ENCODE data around the gene CHCHD3. TPM values are rescaled to one million over a fixed set of nuclear protein-coding genes. Genes with fewer than 3 reads are reported as not detected.

CHCHD3 gene
- total and polyA plus RNA-seq, 2 donors (not counting 1 experiment from before 2014, with no cell fraction given): 80.8 to 94.0 TPM

GRCh38 chr7:133050200-133050995, 31.5 kb downstream of the CHCHD3 start:
- no peaks in the 10 kb centered on the region for H3K36me3 ChIP-seq (ENCODE audit: control insufficient read depth, insufficient read depth, low read length)
- H3K9ac ChIP-seq (ENCODE audit: insufficient read depth, low read length): no peak overlapping the region
- no peaks in the 10 kb centered on the region for H4K20me1 ChIP-seq (ENCODE audit: control insufficient read depth, extremely low read depth, insufficient read depth, low read length)

DNA sequence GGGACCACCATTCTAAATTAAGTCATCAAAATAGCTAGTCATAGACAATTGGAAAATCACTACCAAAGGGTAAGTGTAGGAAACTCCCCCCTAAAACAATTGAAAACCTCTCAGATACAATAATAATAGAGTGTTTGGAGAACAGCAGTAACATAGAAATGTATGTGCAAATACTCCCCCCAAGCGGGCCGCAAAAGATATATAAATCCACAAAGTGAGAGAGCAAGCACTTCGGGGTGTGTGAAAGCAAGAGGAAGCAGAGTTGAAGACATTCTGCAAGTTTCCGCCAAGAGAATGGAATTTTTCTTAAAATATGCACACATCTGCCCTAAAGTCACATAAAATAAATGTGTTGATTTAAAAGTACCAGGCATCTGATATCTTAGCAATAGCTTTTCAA, 33.3 kb downstream of the CHCHD3 start:
- TF ChIP-seq, protein P1, sequence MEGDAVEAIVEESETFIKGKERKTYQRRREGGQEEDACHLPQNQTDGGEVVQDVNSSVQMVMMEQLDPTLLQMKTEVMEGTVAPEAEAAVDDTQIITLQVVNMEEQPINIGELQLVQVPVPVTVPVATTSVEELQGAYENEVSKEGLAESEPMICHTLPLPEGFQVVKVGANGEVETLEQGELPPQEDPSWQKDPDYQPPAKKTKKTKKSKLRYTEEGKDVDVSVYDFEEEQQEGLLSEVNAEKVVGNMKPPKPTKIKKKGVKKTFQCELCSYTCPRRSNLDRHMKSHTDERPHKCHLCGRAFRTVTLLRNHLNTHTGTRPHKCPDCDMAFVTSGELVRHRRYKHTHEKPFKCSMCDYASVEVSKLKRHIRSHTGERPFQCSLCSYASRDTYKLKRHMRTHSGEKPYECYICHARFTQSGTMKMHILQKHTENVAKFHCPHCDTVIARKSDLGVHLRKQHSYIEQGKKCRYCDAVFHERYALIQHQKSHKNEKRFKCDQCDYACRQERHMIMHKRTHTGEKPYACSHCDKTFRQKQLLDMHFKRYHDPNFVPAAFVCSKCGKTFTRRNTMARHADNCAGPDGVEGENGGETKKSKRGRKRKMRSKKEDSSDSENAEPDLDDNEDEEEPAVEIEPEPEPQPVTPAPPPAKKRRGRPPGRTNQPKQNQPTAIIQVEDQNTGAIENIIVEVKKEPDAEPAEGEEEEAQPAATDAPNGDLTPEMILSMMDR (conservative IDR thresholded peaks at IDR 0.05 in 1 of 2, IDR thresholded peaks at IDR 0.05 in 1 of 2; ENCODE audit: low read depth in 1 of 2, low read length in 2 of 2): no peak
- TF ChIP-seq EZH2 (IDR thresholded peaks at IDR 0.05; ENCODE audit: low read length, missing control alignments): no peak
- Histone ChIP-seq H3K9ac (ENCODE audit: insufficient read depth, low read length) (no peak overlapping the region), H3K4me3 (replicated peaks in 1 of 4; ENCODE audit: control extremely low read depth in 1 of 4, insufficient read depth in 1 of 4, low read depth in 3 of 4, low read length in 4 of 4) (no peak overlapping the region), H2AFZ (ENCODE audit: low read length) (no peak overlapping the region), H4K20me1 (ENCODE audit: control insufficient read depth, extremely low read depth, insufficient read depth, low read length) (no peaks in the 10 kb centered on the region), H3K4me2 (ENCODE audit: extremely low read depth, insufficient read depth, low read length) (no peak overlapping the region), H3K9me3 (ENCODE audit: control insufficient read depth, insufficient read depth, low read depth, low read length) (no peaks in the 10 kb centered on the region), H3K36me3 (ENCODE audit: control insufficient read depth, insufficient read depth, low read length) (no peaks in the 10 kb centered on the region), H3K79me2 (ENCODE audit: control insufficient read depth, insufficient read depth, low read length) (peaks cover 20% of the 10 kb centered on the region), H3K4me1 (ENCODE audit: control insufficient read depth, extremely low read depth, insufficient read depth, low read length) (peaks cover 17% of the 10 kb centered on the region), H3K27me3 (ENCODE audit: control insufficient read depth, insufficient read depth, low read length) (no peaks in the 10 kb centered on the region), H3K27ac (ENCODE audit: insufficient read depth, low read length) (no peak overlapping the region)
- DNase-seq (ENCODE audit: low read depth in 2 of 2): no peak

More at GRCh38 chr7:133050200-133050995, 31.5 kb downstream of the CHCHD3 start:
- Histone ChIP-seq H2AFZ (ENCODE audit: low read length) (no peak overlapping the region), H3K27ac (ENCODE audit: insufficient read depth, low read length) (no peak overlapping the region), H3K79me2 (ENCODE audit: control insufficient read depth, insufficient read depth, low read length) (peaks cover 24% of the 10 kb centered on the region), H3K4me3 (replicated peaks in 1 of 4; ENCODE audit: control extremely low read depth in 1 of 4, insufficient read depth in 1 of 4, low read depth in 3 of 4, low read length in 4 of 4) (no peak overlapping the region), H3K4me2 (ENCODE audit: extremely low read depth, insufficient read depth, low read length) (no peak overlapping the region), H3K4me1 (ENCODE audit: control insufficient read depth, extremely low read depth, insufficient read depth, low read length) (peaks cover 26% of the 10 kb centered on the region), H3K27me3 (ENCODE audit: control insufficient read depth, insufficient read depth, low read length) (no peaks in the 10 kb centered on the region), H3K9me3 (ENCODE audit: control insufficient read depth, insufficient read depth, low read depth, low read length) (no peaks in the 10 kb centered on the region)
- no peak for DNase-seq (ENCODE audit: low read depth in 2 of 2)
- TF ChIP-seq, protein P1 (conservative IDR thresholded peaks at IDR 0.05 in 1 of 2, IDR thresholded peaks at IDR 0.05 in 1 of 2; ENCODE audit: low read depth in 1 of 2, low read length in 2 of 2): no peak
- TF ChIP-seq EZH2 (IDR thresholded peaks at IDR 0.05; ENCODE audit: low read length, missing control alignments): no peak

- Histone ChIP-seq H3K9ac (ENCODE audit: insufficient read depth, low read length) (no peak overlapping the region), H3K4me2 (ENCODE audit: extremely low read depth, insufficient read depth, low read length) (no peak overlapping the region), H3K27me3 (ENCODE audit: control insufficient read depth, insufficient read depth, low read length) (no peaks in the 10 kb centered on the region), H3K36me3 (ENCODE audit: control insufficient read depth, insufficient read depth, low read length) (no peaks in the 10 kb centered on the region), H3K27ac (ENCODE audit: insufficient read depth, low read length) (no peak overlapping the region), H2AFZ (ENCODE audit: low read length) (no peak overlapping the region), H3K9me3 (ENCODE audit: control insufficient read depth, insufficient read depth, low read depth, low read length) (no peaks in the 10 kb centered on the region), H3K4me1 (ENCODE audit: control insufficient read depth, extremely low read depth, insufficient read depth, low read length) (peaks cover 8% of the 10 kb centered on the region), H4K20me1 (ENCODE audit: control insufficient read depth, extremely low read depth, insufficient read depth, low read length) (no peaks in the 10 kb centered on the region), H3K4me3 (replicated peaks in 1 of 4; ENCODE audit: control extremely low read depth in 1 of 4, insufficient read depth in 1 of 4, low read depth in 3 of 4, low read length in 4 of 4) (no peak overlapping the region), H3K79me2 (ENCODE audit: control insufficient read depth, insufficient read depth, low read length) (peaks cover 20% of the 10 kb centered on the region)
- DNase-seq (ENCODE audit: low read depth in 2 of 2): no peak
- TF ChIP-seq, protein P1 (conservative IDR thresholded peaks at IDR 0.05 in 1 of 2, IDR thresholded peaks at IDR 0.05 in 1 of 2; ENCODE audit: low read depth in 1 of 2, low read length in 2 of 2): no peak
- TF ChIP-seq EZH2 (IDR thresholded peaks at IDR 0.05; ENCODE audit: low read length, missing control alignments): no peak
These were observed 34.6 kb downstream of the CHCHD3 start for GRCh38 chr7:133047321-133047720.
